ENCODE measurements around the gene NEGR1. TPM values are rescaled to one million over a fixed set of nuclear protein-coding genes. Genes with fewer than 3 reads are reported as not detected.
A peak's percentile ranks its signal among the peaks of the same experiment; 100 is the strongest.

Gene NEGR1
- total RNA-seq, 1 experiment from 2014 or later: 3.0 TPM

GRCh38 chr1:71780681-71781080 is 501.7 kb downstream of the NEGR1 start:
- no peak for DNase-seq (ENCODE audit: low spot score)

- no peak for DNase-seq (ENCODE audit: low spot score)
Measured at GRCh38 chr1:71778940-71779339, 503.4 kb downstream of the NEGR1 start.

- DNase-seq (ENCODE audit: low spot score): no peak
Measured at GRCh38 chr1:71777094-71777493, 505.2 kb downstream of the NEGR1 start.

- no peak for DNase-seq (ENCODE audit: low spot score)
Measured at GRCh38 chr1:71774705-71775104, 507.6 kb downstream of the NEGR1 start.

GRCh38 chr1:71770121-71770520 is 512.2 kb downstream of the NEGR1 start:
- DNase-seq (ENCODE audit: low spot score): peak; percentile 31

- no peak for DNase-seq (ENCODE audit: low spot score)
Measured at GRCh38 chr1:71766748-71767147, 515.6 kb downstream of the NEGR1 start.

- DNase-seq (ENCODE audit: low spot score): no peak
Measured at GRCh38 chr1:71762514-71763255, 519.7 kb downstream of the NEGR1 start.

- DNase-seq (ENCODE audit: low spot score): no peak
Measured at GRCh38 chr1:71755441-71755840, 526.9 kb downstream of the NEGR1 start.

- no peak for DNase-seq (ENCODE audit: low spot score)
Measured at GRCh38 chr1:71753746-71754145, 528.6 kb downstream of the NEGR1 start.

- DNase-seq (ENCODE audit: low spot score): no peak
Measured at GRCh38 chr1:71745326-71745725, 537.0 kb downstream of the NEGR1 start.

- no peak for DNase-seq (ENCODE audit: low spot score)
Measured at GRCh38 chr1:71743862-71744261, 538.5 kb downstream of the NEGR1 start.

- no peak for DNase-seq (ENCODE audit: low spot score)
Measured at GRCh38 chr1:71738910-71739309, 543.4 kb downstream of the NEGR1 start.

GRCh38 chr1:71738256-71738655 is 544.1 kb downstream of the NEGR1 start:
- no peak for DNase-seq (ENCODE audit: low spot score)

- no peak for DNase-seq (ENCODE audit: low spot score)
Measured at GRCh38 chr1:71737768-71738167, 544.6 kb downstream of the NEGR1 start.

- no peak for DNase-seq (ENCODE audit: low spot score)
Measured at GRCh38 chr1:71733121-71733520, 549.2 kb downstream of the NEGR1 start.

- DNase-seq (ENCODE audit: low spot score): no peak
Measured at GRCh38 chr1:71721532-71721931, 560.8 kb downstream of the NEGR1 start.

- no peak for DNase-seq (ENCODE audit: low spot score)
Measured at GRCh38 chr1:71719330-71719729, 563.0 kb downstream of the NEGR1 start.

- DNase-seq (ENCODE audit: low spot score): no peak
Measured at GRCh38 chr1:71717186-71717585, 565.2 kb downstream of the NEGR1 start.

- no peak for DNase-seq (ENCODE audit: low spot score)
Measured at GRCh38 chr1:71711456-71711855, 570.9 kb downstream of the NEGR1 start.

GRCh38 chr1:71706029-71706671 is 576.2 kb downstream of the NEGR1 start:
- DNase-seq (ENCODE audit: low spot score): no peak

- no peak for DNase-seq (ENCODE audit: low spot score)
Measured at GRCh38 chr1:71698186-71698585, 584.2 kb downstream of the NEGR1 start.

GRCh38 chr1:71695821-71696220 is 586.5 kb downstream of the NEGR1 start:
- DNase-seq (ENCODE audit: low spot score): no peak

- no peak for DNase-seq (ENCODE audit: low spot score)
Measured at GRCh38 chr1:71695084-71695483, 587.3 kb downstream of the NEGR1 start.

GRCh38 chr1:71693581-71693980 is 588.8 kb downstream of the NEGR1 start:
- DNase-seq (ENCODE audit: low spot score): no peak
